Activated CD8-positive, alpha-beta memory T cell treated with anti-CD3 and anti-CD28 coated beads, Interleukin-2, amount 50 U/mL, for 4 hours (primary cell): ENCODE measurements around the gene KLF1.

ENCODE experiments used
- DNase-seq: peaks from one replicate; pipeline ENCODE4 v3.0.0-alpha.2; 2020

KLF1 gene

DNA sequence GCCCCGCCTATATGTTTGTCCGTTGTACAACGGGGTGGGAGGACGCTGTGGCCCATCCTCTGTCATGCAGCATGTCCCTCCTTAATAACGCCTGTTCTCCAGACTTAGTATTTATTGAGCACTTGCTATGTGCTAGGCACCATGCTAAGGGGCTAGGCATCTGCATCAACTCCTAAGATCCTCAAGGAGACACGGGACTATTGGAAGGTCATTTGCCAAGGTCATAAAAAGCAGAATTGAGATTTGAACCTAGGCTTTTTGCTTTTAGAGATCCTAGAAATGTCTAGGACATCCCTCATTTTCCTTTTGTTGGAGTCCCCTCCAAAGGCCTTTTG is 50.5 kb downstream of the KLF1 start:
- DNase-seq, result no peak

DNA sequence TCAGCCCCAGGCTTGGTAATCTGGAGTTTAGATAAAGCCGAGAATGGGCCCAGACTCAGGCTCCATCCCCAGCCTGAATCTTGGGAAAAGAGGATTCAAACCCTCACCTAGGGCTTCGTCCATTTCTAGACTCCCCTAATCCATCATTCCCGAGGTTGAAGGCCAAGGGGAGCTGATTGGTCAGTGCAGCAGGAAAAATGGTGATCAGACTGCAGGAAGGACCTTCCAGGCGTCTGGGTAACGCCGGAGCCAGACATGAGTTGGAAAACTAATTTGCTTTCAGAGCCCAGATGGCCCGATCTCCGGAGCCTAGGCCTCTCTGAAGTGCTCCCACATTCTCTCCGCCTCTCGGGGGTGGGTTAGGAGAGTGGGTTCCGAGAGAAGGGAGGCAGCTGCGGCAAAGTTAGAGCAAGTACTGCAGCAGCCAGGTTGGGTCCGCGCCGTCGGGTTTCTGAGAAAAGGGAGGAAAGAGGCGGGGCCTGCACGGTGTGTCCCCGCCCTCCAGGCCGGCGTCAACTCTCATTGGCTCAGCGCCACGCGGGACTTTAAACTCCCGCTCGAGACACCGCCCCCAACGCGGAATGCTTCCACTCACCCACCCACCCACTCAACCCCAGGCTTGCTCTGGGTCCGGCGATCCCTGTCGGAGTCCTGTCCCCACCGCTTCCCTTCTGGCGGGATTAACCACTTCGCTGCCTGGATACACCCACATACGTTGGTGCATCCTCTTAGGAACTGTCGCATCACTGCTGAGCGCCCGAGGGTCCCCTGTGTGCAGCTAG is 51.8 kb downstream of the KLF1 start:
- DNase-seq, result no peak

DNA sequence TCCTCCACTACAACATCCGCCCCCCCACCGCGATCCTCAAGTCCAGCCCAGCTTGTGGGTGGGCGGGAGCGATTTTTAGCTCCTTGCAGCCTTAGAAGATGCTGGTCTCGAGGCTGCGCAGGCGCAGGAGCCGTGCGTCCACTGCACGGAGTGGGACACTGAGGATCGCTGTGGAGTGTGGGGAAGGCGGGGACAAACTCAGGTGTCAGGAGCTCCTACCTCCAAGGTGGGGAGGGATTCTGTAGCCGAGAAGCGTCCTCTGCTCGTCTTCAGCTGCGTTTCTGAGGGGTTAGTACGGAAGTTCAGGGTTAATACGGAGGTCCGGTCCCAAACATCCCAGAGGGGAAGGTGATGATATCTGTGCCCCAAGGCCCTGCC is 52.4 kb downstream of the KLF1 start, which contains the start of gene RTBDN:
Gene RTBDN (minus strand): TSS at position 14 of the 378 bp plus-strand sequence. CDS start 4,600 bp downstream, outside the sequence.
- no peak for DNase-seq
